Right kidney (tissue), 1 donor: Measurements from ENCODE around the gene HYAL4.

Experiments
- DNase-seq: peaks from one replicate; pipeline ENCODE4 v3.0.0-alpha.2; 2016

The HYAL4 gene

DNA sequence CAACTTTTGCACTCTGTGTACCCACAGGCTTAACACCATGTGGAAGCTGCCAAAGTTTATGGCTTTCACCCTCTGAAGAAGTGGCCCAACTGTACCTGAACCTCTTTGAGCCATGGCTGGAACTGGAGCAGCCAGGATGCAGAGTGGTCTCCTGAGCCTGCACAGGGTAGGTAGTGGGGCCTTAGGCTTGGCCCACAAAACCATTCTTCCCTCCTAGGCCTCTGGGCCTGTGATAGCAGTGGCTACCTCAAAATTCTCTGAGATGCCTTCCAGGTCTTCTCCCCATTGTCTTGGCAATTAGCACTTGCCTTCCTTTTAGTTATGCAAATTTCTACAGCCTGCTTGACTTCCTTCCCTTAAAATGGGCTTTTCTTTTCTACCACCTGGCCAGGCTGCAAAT, 60.7 kb downstream of the HYAL4 start:
- DNase-seq, result no peak

- peak; percentile 40 for DNase-seq
Observed at GRCh38 chr7:123916240-123916724, 71.3 kb downstream of the HYAL4 start.

DNA sequence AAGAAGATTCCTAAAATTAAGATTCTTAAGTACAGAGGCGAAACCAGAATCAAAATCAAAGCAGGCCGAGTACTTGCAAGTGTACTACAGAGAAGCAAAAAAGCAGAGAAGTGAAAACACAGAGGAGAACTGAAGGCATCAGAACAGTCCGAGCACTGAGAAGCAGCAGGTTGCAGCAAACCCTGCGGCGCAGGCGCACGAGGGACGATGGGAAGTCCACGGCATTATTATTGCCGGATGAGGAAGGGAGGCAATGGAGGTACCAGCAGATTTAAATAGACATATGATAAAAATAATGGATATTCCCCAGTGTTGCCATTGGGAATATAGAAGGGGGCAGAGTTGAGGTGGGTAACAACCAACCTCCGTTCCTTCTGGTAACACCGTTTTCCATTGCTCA, 72.9 kb downstream of the HYAL4 start:
- DNase-seq, result no peak

GRCh38 chr7:123918309-123918708, 73.3 kb downstream of the HYAL4 start:
- no peak for DNase-seq

DNA sequence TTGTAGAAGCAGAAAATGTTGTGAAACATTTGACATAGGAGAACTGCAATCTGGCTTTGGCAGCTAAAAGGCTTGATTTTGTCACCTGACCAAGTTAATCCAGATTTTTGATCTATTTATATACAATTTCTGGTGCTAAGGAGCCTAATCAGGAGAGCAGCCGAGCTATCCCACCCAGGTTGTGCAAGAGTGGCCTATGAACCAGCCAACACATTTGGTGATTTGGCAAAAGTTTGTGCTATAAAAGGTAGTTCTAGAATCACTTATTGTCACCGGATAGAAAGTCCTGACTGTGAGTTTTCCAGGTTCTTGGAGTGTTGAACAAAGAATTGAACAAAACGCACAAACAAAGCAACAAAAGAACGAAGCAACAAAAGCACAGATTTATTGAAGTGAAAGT, 78.6 kb downstream of the HYAL4 start:
- no peak for DNase-seq

GRCh38 chr7:123924941-123925340, 80.0 kb downstream of the HYAL4 start, which contains the start of gene SPAM1:
Gene SPAM1, plus strand, starts transcription at chr7:123925241. Its CDS starts 28,330 bp downstream, at chr7:123953571.
- DNase-seq, result no peak
